ENCODE results near the gene TEAD1.

- TF ChIP-seq POLR2AphosphoS5 (IDR thresholded peaks at IDR 0.05; ENCODE audit: low read depth, low read length), result no peak
- TF ChIP-seq TAF1 (IDR thresholded peaks at IDR 0.05; ENCODE audit: borderline replicate concordance, insufficient read depth, low read length), result no peak
- no peak for TF ChIP-seq SIN3A (IDR thresholded peaks at IDR 0.05; ENCODE audit: borderline replicate concordance, insufficient read depth, low read length)
These were observed 214.4 kb downstream of the TEAD1 start for GRCh38 chr11:12888525-12889158.
